ENCODE data around the gene GPX3. TPM values are rescaled to one million over a fixed set of nuclear protein-coding genes. Genes with fewer than 3 reads are reported as not detected.

GPX3 gene
- total and polyA plus RNA-seq, 3 donors from 2014 or later, result 119 to 224 (median 216) TPM

- intact Hi-C loops (cut with DNase I; ENCODE audit: low total_unique reads), result no loop called here
- no peak for TF ChIP-seq CTCF (IDR thresholded peaks at IDR 0.05)
- TF ChIP-seq POLR2A (IDR thresholded peaks at IDR 0.05), result no peak
These were observed 9.0 kb downstream of the GPX3 start for GRCh38 chr5:151029179-151030055.

GRCh38 chr5:151030056-151030336, 9.6 kb downstream of the GPX3 start:
- TF ChIP-seq CTCF (IDR thresholded peaks at IDR 0.05) (no peak), POLR2A (IDR thresholded peaks at IDR 0.05) (no peak)
- intact Hi-C loops (cut with DNase I; ENCODE audit: low total_unique reads), result no loop called here
- 87 to 95% methylated on average over 5 of the region's 5 CpGs for WGBS, 2 donors
- Histone ChIP-seq H3K4me1 (peaks cover 12% of the 10 kb centered on the region), H3K36me3 (ENCODE audit: low read depth, missing control alignments) (no peaks in the 10 kb centered on the region), H3K27ac (peak overlapping the region in 1 of 2 donors; percentile 17), H3K9me3 (no peaks in the 10 kb centered on the region), H3K4me3 (no peak overlapping the region), H3K27me3 (no peaks in the 10 kb centered on the region)
- no peak for DNase-seq

More at GRCh38 chr5:151029179-151030055, 9.0 kb downstream of the GPX3 start:
- Histone ChIP-seq H3K27ac (peak overlapping the region in 1 of 2 donors; percentile 17), H3K4me3 (no peak overlapping the region), H3K9me3 (no peaks in the 10 kb centered on the region), H3K27me3 (no peaks in the 10 kb centered on the region), H3K4me1 (peaks cover 17% of the 10 kb centered on the region), H3K36me3 (ENCODE audit: low read depth, missing control alignments) (no peaks in the 10 kb centered on the region)
- no peak for DNase-seq
- 88 to 95% methylated on average over 9 of the region's 9 CpGs for WGBS, 2 donors

GRCh38 chr5:151030379-151030778, 10.0 kb downstream of the GPX3 start:
- Histone ChIP-seq H3K9me3 (no peaks in the 10 kb centered on the region), H3K4me3 (no peak overlapping the region), H3K4me1 (peaks cover 12% of the 10 kb centered on the region), H3K27ac (peak overlapping the region in 1 of 2 donors; percentile 17), H3K36me3 (ENCODE audit: low read depth, missing control alignments) (no peaks in the 10 kb centered on the region), H3K27me3 (no peaks in the 10 kb centered on the region)
- WGBS, 2 donors, result 46 to 75% methylated on average over 4 of the region's 4 CpGs
- intact Hi-C loops (cut with DNase I; ENCODE audit: low total_unique reads), result no loop called here
- peak; percentile 82 for DNase-seq
- no peak for TF ChIP-seq CTCF (IDR thresholded peaks at IDR 0.05)
- TF ChIP-seq POLR2A (IDR thresholded peaks at IDR 0.05), result no peak

GRCh38 chr5:151031554-151031953, 11.2 kb downstream of the GPX3 start:
- intact Hi-C loops (cut with DNase I; ENCODE audit: low total_unique reads), result no loop called here
- no peak overlapping the region for H3K27ac ChIP-seq
- H3K9me3 ChIP-seq, result no peaks in the 10 kb centered on the region
- no peak for TF ChIP-seq POLR2A (IDR thresholded peaks at IDR 0.05)
- TF ChIP-seq CTCF (IDR thresholded peaks at IDR 0.05), result no peak
- WGBS, 2 donors, result 97 to 98% methylated on average over 11 of the region's 11 CpGs
- H3K27me3 ChIP-seq, result no peaks in the 10 kb centered on the region
- no peak for DNase-seq
- peaks cover 6% of the 10 kb centered on the region for H3K4me1 ChIP-seq
- no peak overlapping the region for H3K4me3 ChIP-seq
- H3K36me3 ChIP-seq (ENCODE audit: low read depth, missing control alignments), result no peaks in the 10 kb centered on the region

Data from testis (tissue), 3 donors.